HG02642 (cell line): Measurements from ENCODE around the gene PIGR.
"Not testable (repeated sequence)": the region's sequence is repeated elsewhere in the genome, so short reads cannot be mapped to it uniquely, and the experiment has no call there.

Experiments used
- ATAC-seq: cut with Tn5 transposase; IDR thresholded peaks from one replicate; pipeline ENCODE4 v1.9.1; 2021; ENCODE audit warnings: mild to moderate bottlenecking; ENCODE audit not compliant: unreplicated experiment, poor library complexity

The PIGR gene

GRCh38 chr1:206935491-206936067 lies 10.7 kb downstream of the PIGR start:
- ATAC-seq: no peak

GRCh38 chr1:206933333-206933945 lies 12.8 kb downstream of the PIGR start:
- ATAC-seq: no peak

- no peak for ATAC-seq
These were observed 14.1 kb downstream of the PIGR start for GRCh38 chr1:206932177-206932576.

- no peak for ATAC-seq
These were observed 14.6 kb downstream of the PIGR start for GRCh38 chr1:206931709-206932108.

GRCh38 chr1:206930210-206930798 lies 16.0 kb downstream of the PIGR start:
- ATAC-seq: peak; percentile 75

GRCh38 chr1:206929524-206929923 lies 16.7 kb downstream of the PIGR start:
- ATAC-seq: no peak

- no peak for ATAC-seq
These were observed 20.0 kb downstream of the PIGR start for GRCh38 chr1:206926286-206926685.

GRCh38 chr1:206925106-206925736 lies 21.0 kb downstream of the PIGR start:
- peak; percentile 47 for ATAC-seq

GRCh38 chr1:206924592-206925105 lies 21.6 kb downstream of the PIGR start:
- peak; percentile 26 for ATAC-seq

GRCh38 chr1:206923961-206924557 lies 22.2 kb downstream of the PIGR start:
- not testable (repeated sequence) for ATAC-seq

- peak; percentile 58 for ATAC-seq
These were observed 23.0 kb downstream of the PIGR start for GRCh38 chr1:206923009-206923960.

GRCh38 chr1:206922524-206922923 lies 23.7 kb downstream of the PIGR start:
- ATAC-seq: no peak

- peak; percentile 20 for ATAC-seq
These were observed 24.4 kb downstream of the PIGR start, which contains the start of gene FCMR for GRCh38 chr1:206921772-206922265. Gene FCMR (minus strand): TSS chr1:206921941. CDS start chr1:206921854, 87 bp downstream.

GRCh38 chr1:206918076-206918475 lies 28.2 kb downstream of the PIGR start:
- ATAC-seq: no peak

GRCh38 chr1:206916000-206916709 lies 30.1 kb downstream of the PIGR start:
- ATAC-seq: no peak

- no peak for ATAC-seq
These were observed 31.1 kb downstream of the PIGR start for GRCh38 chr1:206915030-206915735.

- no peak for ATAC-seq
These were observed 32.3 kb downstream of the PIGR start for GRCh38 chr1:206913766-206914537.
